Activated T-cell treated with anti-CD3 and anti-CD28 coated beads, Interleukin-2, amount 50 U/mL, for 24 hours (primary cell): Measurements from ENCODE around the gene FBXO48.

Experiments used
- DNase-seq: peaks from one replicate; pipeline ENCODE4 v3.0.0-alpha.2; 2020
- H3K27ac Mint-ChIP-seq: 2 replicates; pipeline ENCODE4 v1.8.0; 2020; ENCODE audit warnings: mild to moderate bottlenecking, mixed read lengths
- H3K27me3 Mint-ChIP-seq: 2 replicates; pipeline ENCODE4 v1.8.0; 2020; ENCODE audit warnings: mixed read lengths
- H3K36me3 Mint-ChIP-seq: 2 replicates; pipeline ENCODE4 v1.8.0; 2020; ENCODE audit warnings: low read depth, mixed read lengths
- H3K4me1 Mint-ChIP-seq: 2 replicates; pipeline ENCODE4 v1.8.0; 2020; ENCODE audit warnings: low read depth, mixed read lengths
- H3K4me3 Mint-ChIP-seq: 2 replicates; pipeline ENCODE4 v1.8.0; 2020; ENCODE audit warnings: mild to moderate bottlenecking, moderate library complexity, mixed read lengths
- H3K9me3 Mint-ChIP-seq: 2 replicates; pipeline ENCODE4 v1.8.0; 2020; ENCODE audit warnings: mixed read lengths

FBXO48 gene

DNA sequence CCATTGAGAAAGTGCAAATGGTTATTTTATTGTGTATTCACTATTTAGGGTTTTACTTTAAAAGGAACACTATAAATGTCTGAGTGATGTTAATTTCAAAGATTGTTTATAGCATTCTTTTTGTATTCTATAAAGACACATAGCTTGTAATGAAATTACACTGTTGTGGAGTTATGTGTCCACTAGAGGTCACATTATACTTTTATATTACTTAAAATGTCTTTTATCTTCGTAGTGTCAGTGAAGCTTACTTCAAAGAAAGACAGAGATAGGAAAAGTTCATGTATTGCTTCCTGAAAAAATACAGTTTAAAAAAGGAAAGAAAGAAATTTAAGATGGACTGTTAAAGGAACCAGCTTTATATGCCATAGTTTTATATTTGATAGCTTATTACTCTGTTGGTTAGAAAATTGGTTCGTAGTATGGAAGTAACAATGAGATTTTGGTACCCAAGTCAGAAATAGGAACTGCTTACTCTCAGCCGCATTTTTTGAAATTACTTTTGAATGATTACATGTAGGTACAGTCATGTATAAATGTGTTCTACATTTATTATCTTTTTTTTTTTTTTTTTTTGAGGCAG, 20.8 kb upstream of the FBXO48 start:
- H3K9me3 Mint-ChIP-seq = no peaks in the 10 kb centered on the region
- H3K36me3 Mint-ChIP-seq = no peaks in the 10 kb centered on the region
- DNase-seq = no peak
- no peaks in the 10 kb centered on the region for H3K27me3 Mint-ChIP-seq
- H3K4me3 Mint-ChIP-seq = no peak overlapping the region
- peaks cover 5% of the 10 kb centered on the region for H3K4me1 Mint-ChIP-seq
- H3K27ac Mint-ChIP-seq = no peak overlapping the region

DNA sequence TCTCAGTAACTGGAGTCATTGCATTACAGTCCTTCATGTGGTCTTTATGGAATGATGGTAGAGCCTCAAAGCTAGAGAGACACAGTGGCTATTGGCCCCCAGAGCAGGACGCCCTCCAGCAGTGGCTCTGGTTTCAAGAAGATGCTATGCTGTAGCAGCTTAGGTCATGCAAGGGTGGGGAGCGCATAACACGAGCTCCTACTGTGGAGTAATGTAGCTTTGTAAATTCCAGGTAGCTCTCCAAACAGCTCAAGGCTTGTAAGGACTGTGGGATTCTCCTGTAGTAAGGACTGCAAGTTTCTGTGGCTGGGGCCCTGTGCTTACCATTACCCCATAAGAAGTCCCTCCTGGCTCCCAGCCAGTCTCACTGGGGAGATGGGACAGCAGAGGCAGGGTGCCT, 15.9 kb upstream of the FBXO48 start:
- Mint-ChIP-seq H3K4me3 (no peak overlapping the region), H3K9me3 (no peaks in the 10 kb centered on the region), H3K27ac (no peak overlapping the region), H3K4me1 (peaks cover 2% of the 10 kb centered on the region), H3K36me3 (no peaks in the 10 kb centered on the region), H3K27me3 (no peaks in the 10 kb centered on the region)
- no peak for DNase-seq

DNA sequence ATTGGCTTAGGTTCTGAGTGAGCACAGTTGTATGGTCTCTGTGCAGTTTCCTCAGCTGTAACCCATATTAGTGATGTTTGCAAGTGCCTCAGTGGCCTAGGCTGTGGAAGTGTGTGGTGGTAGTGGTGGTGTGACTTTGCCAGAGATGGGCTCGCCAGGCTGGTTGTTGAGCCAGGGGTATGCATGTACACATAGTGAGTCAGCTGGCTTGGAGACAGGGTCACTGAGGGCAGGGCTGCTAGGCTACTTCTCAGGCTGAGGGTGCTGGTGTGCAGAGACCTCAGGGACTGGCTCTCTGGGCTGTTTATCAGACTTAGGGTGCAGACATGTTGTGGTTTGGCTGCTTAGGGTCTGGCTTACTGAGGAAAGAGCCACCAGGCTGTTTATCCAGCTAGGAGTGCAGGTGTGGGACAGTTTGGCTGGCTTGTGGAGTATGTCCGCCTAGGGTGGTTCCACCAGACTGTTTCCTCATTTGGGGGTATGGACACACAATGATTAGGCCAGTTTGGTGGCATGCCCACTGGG, 15.3 kb upstream of the FBXO48 start:
- no peak for DNase-seq
- Mint-ChIP-seq H3K4me1 (no peaks in the 10 kb centered on the region), H3K27me3 (no peaks in the 10 kb centered on the region), H3K4me3 (no peak overlapping the region), H3K9me3 (no peaks in the 10 kb centered on the region), H3K36me3 (peaks cover 3% of the 10 kb centered on the region), H3K27ac (no peak overlapping the region)

GRCh38 chr2:68478688-68479087, 11.6 kb upstream of the FBXO48 start:
- H3K27me3 Mint-ChIP-seq = no peaks in the 10 kb centered on the region
- no peak overlapping the region for H3K4me3 Mint-ChIP-seq

GRCh38 chr2:68476454-68476853, 9.4 kb upstream of the FBXO48 start:
- H3K36me3 Mint-ChIP-seq = peaks cover 3% of the 10 kb centered on the region
- no peak for DNase-seq
- no peak overlapping the region for H3K4me3 Mint-ChIP-seq
- peaks cover 9% of the 10 kb centered on the region for H3K4me1 Mint-ChIP-seq
- no peak overlapping the region for H3K27ac Mint-ChIP-seq
- no peaks in the 10 kb centered on the region for H3K9me3 Mint-ChIP-seq
- no peaks in the 10 kb centered on the region for H3K27me3 Mint-ChIP-seq

More at GRCh38 chr2:68478688-68479087, 11.6 kb upstream of the FBXO48 start:
- H3K36me3 Mint-ChIP-seq = peaks cover 3% of the 10 kb centered on the region
- no peak for DNase-seq
- H3K4me1 Mint-ChIP-seq = no peaks in the 10 kb centered on the region
- H3K9me3 Mint-ChIP-seq = no peaks in the 10 kb centered on the region
- H3K27ac Mint-ChIP-seq = no peak overlapping the region

- peaks cover 9% of the 10 kb centered on the region for H3K4me1 Mint-ChIP-seq
- H3K9me3 Mint-ChIP-seq = no peaks in the 10 kb centered on the region
- no peak overlapping the region for H3K4me3 Mint-ChIP-seq
- peaks cover 3% of the 10 kb centered on the region for H3K36me3 Mint-ChIP-seq
- H3K27me3 Mint-ChIP-seq = no peaks in the 10 kb centered on the region
- DNase-seq = no peak
- no peak overlapping the region for H3K27ac Mint-ChIP-seq
Measured at GRCh38 chr2:68475576-68475975, 8.5 kb upstream of the FBXO48 start.

- H3K27me3 Mint-ChIP-seq = no peaks in the 10 kb centered on the region
- DNase-seq = no peak
- H3K4me1 Mint-ChIP-seq = peaks cover 9% of the 10 kb centered on the region
- H3K4me3 Mint-ChIP-seq = no peak overlapping the region
- H3K9me3 Mint-ChIP-seq = no peaks in the 10 kb centered on the region
- H3K27ac Mint-ChIP-seq = no peak overlapping the region
- peaks cover 3% of the 10 kb centered on the region for H3K36me3 Mint-ChIP-seq
Measured at GRCh38 chr2:68475110-68475509, 8.0 kb upstream of the FBXO48 start.

DNA sequence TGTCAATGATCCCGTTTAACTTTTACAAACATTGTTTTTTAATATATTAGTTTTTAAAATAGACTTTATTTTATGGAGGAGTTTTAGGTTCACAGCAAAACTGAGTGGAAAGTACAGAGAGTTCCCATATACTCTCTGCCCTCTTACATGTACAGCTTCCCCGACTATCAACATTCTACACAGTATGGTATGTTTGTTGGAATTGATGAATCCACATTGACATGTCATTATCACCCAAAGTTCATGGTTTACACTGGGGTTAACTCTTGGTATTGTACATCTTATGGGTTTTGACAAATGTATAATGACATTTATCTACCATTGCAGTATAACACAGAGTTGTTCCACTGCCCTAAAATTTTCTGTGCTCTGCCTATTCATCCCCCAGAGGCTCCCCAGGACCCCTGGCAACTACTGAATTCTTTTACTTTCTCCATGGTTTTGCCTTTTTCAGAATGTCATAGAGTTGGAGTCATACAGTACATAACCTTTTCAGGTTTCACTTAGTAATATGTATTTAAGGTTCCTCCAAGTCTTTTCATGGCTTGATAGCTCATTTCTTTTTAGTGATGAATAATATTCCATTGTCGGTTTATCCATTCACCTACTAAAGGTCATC, 5.8 kb upstream of the FBXO48 start:
- Mint-ChIP-seq H3K27ac (no peak overlapping the region), H3K36me3 (peaks cover 4% of the 10 kb centered on the region), H3K9me3 (no peaks in the 10 kb centered on the region), H3K4me1 (peaks cover 27% of the 10 kb centered on the region), H3K27me3 (no peaks in the 10 kb centered on the region), H3K4me3 (no peak overlapping the region)
- DNase-seq = no peak

DNA sequence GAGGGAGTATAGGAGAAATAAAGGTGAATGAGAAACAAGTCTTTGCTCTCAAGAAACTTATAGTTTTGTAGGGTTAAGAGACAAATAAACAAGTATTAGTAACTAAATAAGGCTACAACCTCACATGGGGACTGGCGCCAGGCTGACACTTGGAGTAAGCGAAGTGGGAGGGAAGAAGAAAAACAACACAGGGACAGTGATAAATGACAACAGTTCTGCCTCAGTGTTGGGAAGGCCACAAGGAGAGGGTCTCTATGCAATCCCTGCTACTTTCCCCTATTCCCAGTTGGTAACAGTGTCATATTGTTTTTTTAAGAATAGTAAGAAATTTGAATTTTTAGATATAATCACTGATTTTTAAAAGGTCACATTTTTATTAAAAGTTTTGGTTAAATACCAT, 4.3 kb upstream of the FBXO48 start:
- Mint-ChIP-seq H3K27ac (no peak overlapping the region), H3K9me3 (no peaks in the 10 kb centered on the region), H3K27me3 (no peaks in the 10 kb centered on the region), H3K4me1 (peaks cover 32% of the 10 kb centered on the region), H3K36me3 (peaks cover 10% of the 10 kb centered on the region), H3K4me3 (no peak overlapping the region)
- no peak for DNase-seq

- H3K36me3 Mint-ChIP-seq = peaks cover 10% of the 10 kb centered on the region
- no peaks in the 10 kb centered on the region for H3K9me3 Mint-ChIP-seq
- H3K27me3 Mint-ChIP-seq = no peaks in the 10 kb centered on the region
- H3K4me3 Mint-ChIP-seq = no peak overlapping the region
- peaks cover 45% of the 10 kb centered on the region for H3K4me1 Mint-ChIP-seq
- H3K27ac Mint-ChIP-seq = no peak overlapping the region
- no peak for DNase-seq
Measured at GRCh38 chr2:68469935-68470334, 2.8 kb upstream of the FBXO48 start.

GRCh38 chr2:68468801-68469200, 1.7 kb upstream of the FBXO48 start:
- H3K4me1 Mint-ChIP-seq = peaks cover 55% of the 10 kb centered on the region

DNA sequence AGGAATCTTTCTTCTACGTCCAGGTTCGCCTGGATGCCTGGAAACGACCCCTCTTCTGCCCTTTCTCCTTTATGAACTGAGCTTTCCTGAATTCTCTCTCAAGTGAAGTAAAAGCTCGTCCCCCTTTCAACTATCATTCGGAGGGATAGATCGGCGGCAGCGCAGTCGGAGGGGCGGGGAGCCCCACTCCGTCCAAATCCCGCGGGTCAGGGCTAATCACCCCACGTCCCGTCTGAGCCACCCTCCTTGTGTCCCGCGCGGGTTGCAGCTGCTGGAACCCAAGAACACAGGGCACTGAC, 367 bp downstream of the FBXO48 start:
- H3K27ac Mint-ChIP-seq = peak overlapping the region; percentile 98
- peak overlapping the region; percentile 95 for H3K4me3 Mint-ChIP-seq
- peaks cover 10% of the 10 kb centered on the region for H3K36me3 Mint-ChIP-seq
- no peaks in the 10 kb centered on the region for H3K9me3 Mint-ChIP-seq
- peaks cover 47% of the 10 kb centered on the region for H3K4me1 Mint-ChIP-seq
- DNase-seq = no peak
- H3K27me3 Mint-ChIP-seq = no peaks in the 10 kb centered on the region

More at GRCh38 chr2:68468801-68469200, 1.7 kb upstream of the FBXO48 start:
- Mint-ChIP-seq H3K27ac (no peak overlapping the region), H3K27me3 (no peaks in the 10 kb centered on the region), H3K36me3 (peaks cover 10% of the 10 kb centered on the region), H3K4me3 (peak overlapping the region; percentile 95), H3K9me3 (no peaks in the 10 kb centered on the region)
- DNase-seq = no peak

DNA sequence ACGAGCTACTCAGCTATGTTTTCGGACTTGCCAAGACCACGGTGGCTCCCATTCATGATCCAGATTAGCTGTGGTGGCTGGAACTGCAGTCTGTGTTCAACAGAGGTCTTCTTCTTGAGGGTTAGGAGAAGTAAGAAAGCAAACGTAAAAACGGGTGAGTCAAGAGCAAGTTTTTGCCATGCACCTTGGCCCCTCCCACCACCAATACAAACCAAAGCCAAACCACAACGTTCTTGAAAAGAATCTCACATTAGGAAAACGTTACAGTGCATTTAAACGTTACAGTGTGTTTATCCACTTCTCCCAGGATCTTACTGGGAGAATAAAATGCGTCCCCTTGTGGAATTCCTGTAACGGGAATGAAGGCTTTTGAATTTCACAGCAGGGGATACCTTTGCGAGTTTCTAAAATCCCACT, 725 bp downstream of the FBXO48 start:
- DNase-seq = peak; percentile 57
- Mint-ChIP-seq H3K9me3 (no peaks in the 10 kb centered on the region), H3K4me1 (peaks cover 47% of the 10 kb centered on the region), H3K27me3 (no peaks in the 10 kb centered on the region), H3K4me3 (peak overlapping the region; percentile 95), H3K27ac (peak overlapping the region; percentile 98), H3K36me3 (peaks cover 10% of the 10 kb centered on the region)

- H3K4me1 Mint-ChIP-seq = peaks cover 47% of the 10 kb centered on the region
- no peaks in the 10 kb centered on the region for H3K27me3 Mint-ChIP-seq
- no peaks in the 10 kb centered on the region for H3K9me3 Mint-ChIP-seq
- peak overlapping the region; percentile 95 for H3K4me3 Mint-ChIP-seq
- H3K36me3 Mint-ChIP-seq = peaks cover 10% of the 10 kb centered on the region
- DNase-seq = no peak
- H3K27ac Mint-ChIP-seq = peak overlapping the region; percentile 98
Measured at GRCh38 chr2:68465081-68465916, 1.8 kb downstream of the FBXO48 start.

DNA sequence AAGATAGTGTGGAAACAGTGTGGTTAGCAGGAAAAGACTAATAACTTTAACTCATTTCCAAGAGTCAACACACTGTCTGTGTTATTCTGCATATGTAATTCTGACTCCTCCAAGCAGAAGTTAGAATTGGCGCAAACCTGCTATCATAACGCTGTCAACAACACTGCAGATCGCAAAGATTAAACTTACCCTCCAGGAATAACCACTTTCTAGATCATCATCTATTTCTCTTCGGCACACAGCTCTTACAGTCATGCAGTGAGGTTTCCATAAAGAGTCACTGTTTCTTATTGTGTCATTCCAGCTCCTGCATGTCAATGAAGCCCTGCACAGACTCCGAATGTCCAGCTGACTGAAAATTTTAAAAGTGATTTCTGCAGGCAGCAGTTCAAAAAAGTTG, 2.4 kb downstream of the FBXO48 start:
- no peak for DNase-seq
- Mint-ChIP-seq H3K27me3 (no peaks in the 10 kb centered on the region), H3K4me3 (no peak overlapping the region), H3K36me3 (peaks cover 10% of the 10 kb centered on the region), H3K27ac (peak overlapping the region; percentile 44), H3K9me3 (no peaks in the 10 kb centered on the region), H3K4me1 (peaks cover 42% of the 10 kb centered on the region)
